ENCODE data around the gene KRTAP5-6.
"Not testable (repeated sequence)": the region's sequence is repeated elsewhere in the genome, so short reads cannot be mapped to it uniquely, and the experiment has no call there.

Gene KRTAP5-6

DNA sequence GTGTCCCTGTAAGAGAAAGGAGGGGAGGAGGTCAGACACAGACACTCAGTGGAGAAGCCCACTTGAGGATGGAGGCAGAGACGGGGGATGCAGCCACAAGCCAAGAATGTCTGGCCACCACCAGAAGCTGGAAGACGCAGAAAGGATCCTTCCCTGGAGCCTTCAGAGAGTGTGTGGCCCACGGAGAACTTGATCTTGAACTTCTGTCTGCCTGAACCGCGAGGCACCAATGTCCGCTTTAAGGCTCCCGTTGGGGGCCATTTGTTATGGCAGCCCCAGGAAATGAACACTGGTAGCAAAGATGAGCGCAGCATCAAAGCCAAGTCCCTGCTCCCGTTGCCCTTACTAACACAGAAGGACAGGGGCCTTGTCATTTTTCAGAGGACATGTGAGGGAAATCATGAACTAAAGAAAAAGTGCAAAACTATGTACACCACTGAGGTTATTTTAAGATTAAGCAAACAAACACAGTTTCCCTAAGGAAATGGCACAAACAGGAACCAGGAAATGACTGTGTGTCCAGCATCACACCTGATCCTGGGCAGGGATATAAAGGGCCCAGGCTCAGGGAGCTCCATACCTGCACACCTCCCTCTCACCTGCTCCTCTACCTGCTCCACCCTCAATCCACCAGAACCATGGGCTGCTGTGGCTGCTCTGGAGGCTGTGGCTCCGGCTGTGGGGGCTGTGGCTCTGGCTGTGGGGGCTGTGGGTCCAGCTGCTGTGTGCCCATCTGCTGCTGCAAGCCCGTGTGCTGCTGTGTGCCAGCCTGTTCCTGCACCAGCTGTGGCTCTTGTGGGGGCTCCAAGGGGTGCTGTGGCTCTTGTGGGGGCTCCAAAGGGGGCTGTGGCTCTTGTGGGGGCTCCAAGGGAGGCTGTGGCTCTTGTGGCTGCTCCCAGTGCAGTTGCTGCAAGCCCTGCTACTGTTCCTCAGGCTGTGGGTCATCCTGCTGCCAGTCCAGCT, at the start of gene KRTAP5-6:
Gene KRTAP5-6, plus strand, starts transcription at position 588 of the 963 bp plus-strand sequence. Its CDS starts 51 bp downstream, at position 639.
- no peak for DNase-seq

GRCh38 chr11:1647901-1648652, 48.9 kb upstream of the KRTAP5-6 start:
- DNase-seq = no peak

GRCh38 chr11:1648653-1649420, 48.2 kb upstream of the KRTAP5-6 start:
- DNase-seq = no peak

DNA sequence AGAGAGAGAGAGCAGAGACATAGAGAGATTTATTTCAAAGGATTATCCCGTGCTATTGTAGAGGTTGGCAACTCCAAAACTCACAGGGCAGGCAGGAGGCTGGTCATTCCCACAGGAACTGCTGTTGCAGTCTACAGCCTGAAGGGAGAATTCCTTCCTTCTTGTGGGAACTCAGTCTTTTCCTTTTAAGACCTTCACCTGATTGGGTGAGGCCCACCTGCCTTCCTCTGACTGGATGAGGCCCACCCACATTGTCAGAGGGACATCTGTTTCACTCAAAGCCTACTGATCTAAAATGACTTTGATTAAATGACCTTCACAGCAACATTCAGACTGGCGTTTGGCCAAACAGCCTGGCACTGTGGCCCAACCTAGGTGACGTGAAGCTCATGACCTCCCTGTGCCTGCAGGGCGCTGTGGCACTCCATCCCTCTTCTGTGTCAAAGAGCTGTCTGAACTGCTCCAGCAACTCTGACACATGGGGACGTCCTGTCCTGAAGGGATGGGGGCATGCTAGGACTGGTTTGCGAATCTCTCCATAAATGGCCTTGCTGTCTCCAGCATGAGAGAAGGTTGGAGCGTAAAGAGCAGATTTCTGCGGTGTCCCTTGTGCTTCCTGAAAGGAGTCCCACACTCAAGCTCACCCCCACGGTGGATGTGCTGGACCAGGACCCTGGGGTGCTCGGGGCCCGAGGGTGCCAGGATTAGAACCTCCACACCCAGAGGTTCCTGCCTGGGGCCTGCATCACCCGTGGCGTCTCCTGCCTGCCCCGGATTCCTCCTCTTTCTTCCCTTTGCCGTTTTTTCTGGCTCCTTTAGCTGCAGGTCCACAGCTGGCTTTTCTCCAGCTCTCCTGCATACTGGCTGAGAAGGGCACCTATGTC, 46.7 kb upstream of the KRTAP5-6 start:
- DNase-seq = no peak

- no peak for DNase-seq
Observed at GRCh38 chr11:1650918-1651262, 46.1 kb upstream of the KRTAP5-6 start.

DNA sequence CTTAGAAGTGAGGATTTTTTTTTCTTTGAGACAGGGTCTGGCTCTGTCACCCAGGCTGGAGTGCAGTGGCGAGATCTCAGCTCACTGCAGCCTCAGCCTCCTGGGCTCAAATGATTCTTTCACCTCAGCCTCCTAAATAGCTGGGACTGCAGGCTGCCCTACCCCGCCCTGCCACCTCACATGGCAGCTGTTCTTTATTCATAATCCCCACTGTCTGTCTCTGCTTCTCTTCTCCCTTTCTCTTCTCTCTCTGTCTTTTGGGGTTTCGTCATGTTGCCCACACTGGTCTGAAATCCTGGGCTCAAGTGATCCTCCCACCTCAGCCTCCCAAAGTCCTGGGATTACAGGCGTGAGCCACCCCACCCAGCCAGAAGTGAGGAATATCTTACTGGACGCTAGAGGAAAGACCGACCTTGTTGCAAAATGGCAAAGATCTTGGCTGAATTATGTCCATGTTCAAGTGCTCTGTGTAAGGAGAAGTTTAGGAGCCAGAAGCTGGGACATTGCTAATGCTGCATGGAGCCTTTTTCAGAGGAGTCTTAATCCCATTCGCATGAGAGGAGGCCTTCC, 45.5 kb upstream of the KRTAP5-6 start:
- DNase-seq = no peak

DNA sequence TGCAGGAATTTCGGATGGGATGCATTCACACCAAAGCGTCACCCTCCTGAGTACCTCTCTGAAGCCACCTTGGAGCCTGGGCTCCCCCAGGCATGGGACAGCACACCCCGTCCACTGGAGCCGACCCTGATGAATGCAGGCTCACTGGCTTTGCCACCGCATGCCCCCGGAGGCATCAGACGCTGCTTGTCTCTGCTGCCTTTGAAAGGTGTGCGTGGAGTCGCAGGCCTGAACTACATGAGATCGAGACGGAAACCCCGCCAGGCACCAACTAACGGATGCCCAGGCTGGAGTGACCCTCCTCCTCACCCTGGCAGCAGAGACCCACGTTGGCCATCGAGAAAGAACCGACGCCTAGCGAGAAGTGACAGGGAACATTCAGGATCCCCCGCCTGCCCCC, 45.0 kb upstream of the KRTAP5-6 start:
- no peak for DNase-seq

- DNase-seq = no peak
Observed at GRCh38 chr11:1652442-1652770, 44.6 kb upstream of the KRTAP5-6 start.

DNA sequence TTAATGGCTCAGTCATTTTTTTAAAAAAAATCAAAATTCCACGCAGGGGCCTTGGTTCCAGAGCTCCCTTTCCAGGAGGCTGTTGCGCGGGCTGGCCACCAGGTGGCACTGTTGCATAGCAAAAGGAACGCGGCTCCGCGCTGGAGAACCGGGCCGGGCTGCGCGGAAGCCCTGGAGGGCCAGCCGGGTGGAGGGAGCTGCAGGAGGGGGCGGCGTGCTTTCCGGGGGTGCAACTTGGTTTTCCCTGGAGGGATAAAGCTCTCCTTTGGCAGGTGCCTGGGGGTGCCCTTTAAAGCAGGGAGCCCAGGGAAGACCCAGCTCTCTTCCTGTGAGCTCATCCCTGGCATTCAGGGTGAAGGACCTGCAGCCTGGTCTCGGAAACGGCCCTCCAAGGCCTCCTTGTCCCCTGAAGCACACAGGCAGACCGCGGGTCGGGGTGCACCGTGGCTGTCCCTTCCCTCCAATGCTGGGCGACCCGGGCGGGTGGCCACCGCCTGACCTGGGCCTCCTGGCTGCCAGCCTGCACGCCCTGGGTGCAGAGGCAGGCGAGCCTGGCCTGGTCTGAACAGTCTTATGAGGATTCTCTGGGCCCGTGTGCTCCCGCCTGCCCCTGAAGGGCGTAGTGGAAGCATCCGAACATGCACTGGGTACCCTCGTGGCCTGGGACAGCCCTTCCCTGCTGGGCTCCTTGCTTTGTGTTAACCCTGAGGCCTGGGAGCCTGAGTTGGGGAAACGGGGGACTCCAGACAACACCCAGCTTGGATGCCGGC, 44.0 kb upstream of the KRTAP5-6 start:
- peak; percentile 46 for DNase-seq

- no peak for DNase-seq
Observed at GRCh38 chr11:1653541-1654387, 43.2 kb upstream of the KRTAP5-6 start.

GRCh38 chr11:1654388-1655167, 42.4 kb upstream of the KRTAP5-6 start:
- no peak for DNase-seq

GRCh38 chr11:1655168-1656060, 41.6 kb upstream of the KRTAP5-6 start:
- DNase-seq = no peak

DNA sequence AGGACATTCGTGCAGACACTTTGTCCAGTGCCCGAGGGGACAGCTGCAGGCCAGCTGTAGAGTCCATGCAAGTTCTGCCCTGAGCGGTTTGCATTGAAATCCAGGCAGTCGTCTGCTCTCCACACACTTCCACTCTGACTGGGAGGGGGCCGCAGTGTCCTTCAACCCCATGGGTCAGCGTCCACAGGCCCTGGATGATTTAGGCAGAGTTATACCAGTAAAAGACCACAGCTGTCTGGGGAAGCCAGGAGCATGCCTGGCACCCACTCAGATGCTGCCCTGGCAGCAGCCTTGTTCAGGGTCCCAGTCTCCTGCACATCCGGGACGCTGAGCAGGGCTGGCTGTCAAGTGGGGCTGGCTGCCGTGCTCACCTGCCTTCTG, 40.9 kb upstream of the KRTAP5-6 start:
- DNase-seq = no peak

DNA sequence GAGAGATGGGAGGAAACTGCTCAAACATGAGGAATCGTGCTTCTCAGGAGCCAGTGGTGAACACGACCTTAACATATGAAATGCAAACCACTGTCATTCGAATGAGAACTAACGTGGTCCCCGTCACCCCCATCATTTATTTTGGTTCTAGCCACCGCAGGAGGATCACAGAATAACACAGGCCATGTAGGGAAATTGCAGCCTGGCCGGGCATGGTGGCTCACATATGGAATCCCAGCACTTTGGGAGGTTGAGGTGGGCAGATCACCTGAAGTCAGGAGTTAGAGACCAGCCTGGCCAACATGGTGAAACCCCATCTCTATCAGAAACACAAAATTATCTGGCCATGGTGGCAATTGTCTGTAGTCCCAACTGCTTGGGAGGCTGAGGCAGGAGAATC, 40.3 kb upstream of the KRTAP5-6 start:
- DNase-seq = no peak

- no peak for DNase-seq
Observed at GRCh38 chr11:1659506-1659905, 37.5 kb upstream of the KRTAP5-6 start.

- DNase-seq = no peak
Observed at GRCh38 chr11:1660111-1660867, 36.7 kb upstream of the KRTAP5-6 start.

GRCh38 chr11:1661454-1662269, 35.3 kb upstream of the KRTAP5-6 start:
- DNase-seq = not testable (repeated sequence)

Data from NCI-H526 treated with DMSO at 0.1 percent for 48 hours (cell line).